ENCODE results near the gene SDK2.
"Not testable (repeated sequence)": the region's sequence is repeated elsewhere in the genome, so short reads cannot be mapped to it uniquely, and the experiment has no call there.

SDK2 gene

DNA sequence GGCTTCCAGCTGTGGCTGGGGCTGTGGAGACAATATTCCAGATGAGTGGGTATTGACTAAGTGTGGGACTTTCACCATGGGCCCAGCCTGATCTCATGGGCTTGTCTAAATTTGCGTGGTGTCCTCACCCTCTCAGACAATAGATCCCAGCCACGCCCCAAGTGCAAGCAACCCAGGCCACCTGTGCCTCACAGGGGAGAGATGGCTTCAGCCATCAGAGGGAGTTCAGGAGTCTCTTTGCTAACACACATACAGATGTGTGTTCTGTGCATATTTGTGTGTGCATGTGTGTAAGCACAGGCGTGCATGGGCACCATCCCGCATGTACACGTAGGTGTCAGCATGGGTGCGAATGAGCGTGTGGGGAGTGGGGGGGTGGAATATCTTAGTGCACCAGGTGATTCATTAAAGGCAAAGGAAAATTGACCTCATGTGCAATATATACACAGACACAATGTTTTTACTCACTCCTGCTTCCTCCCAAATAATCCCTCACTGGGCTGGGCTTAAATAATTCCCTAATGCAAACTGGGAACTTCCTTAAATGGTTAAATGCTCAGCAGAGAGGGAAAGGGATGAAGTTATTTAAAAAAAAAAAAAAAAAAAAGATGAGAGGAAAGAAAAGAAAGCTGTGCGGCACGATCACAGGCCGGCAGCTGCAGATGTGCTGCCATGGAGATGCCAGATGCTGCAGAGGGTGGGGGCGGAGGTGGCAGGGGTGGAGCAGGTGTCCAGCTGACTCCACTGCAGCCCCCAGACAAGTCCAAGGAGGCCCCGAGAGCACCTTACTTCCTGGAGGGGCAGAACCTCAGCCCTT lies 308.4 kb downstream of the SDK2 start:
- TF ChIP-seq, protein P1, sequence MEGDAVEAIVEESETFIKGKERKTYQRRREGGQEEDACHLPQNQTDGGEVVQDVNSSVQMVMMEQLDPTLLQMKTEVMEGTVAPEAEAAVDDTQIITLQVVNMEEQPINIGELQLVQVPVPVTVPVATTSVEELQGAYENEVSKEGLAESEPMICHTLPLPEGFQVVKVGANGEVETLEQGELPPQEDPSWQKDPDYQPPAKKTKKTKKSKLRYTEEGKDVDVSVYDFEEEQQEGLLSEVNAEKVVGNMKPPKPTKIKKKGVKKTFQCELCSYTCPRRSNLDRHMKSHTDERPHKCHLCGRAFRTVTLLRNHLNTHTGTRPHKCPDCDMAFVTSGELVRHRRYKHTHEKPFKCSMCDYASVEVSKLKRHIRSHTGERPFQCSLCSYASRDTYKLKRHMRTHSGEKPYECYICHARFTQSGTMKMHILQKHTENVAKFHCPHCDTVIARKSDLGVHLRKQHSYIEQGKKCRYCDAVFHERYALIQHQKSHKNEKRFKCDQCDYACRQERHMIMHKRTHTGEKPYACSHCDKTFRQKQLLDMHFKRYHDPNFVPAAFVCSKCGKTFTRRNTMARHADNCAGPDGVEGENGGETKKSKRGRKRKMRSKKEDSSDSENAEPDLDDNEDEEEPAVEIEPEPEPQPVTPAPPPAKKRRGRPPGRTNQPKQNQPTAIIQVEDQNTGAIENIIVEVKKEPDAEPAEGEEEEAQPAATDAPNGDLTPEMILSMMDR (IDR thresholded peaks at IDR 0.05; ENCODE audit: low read depth, low read length, poor library complexity, severe bottlenecking), result no peak
- no peak for TF ChIP-seq EZH2phosphoT487 (IDR thresholded peaks at IDR 0.05; ENCODE audit: borderline replicate concordance, low read length)

GRCh38 chr17:73334771-73335513 lies 309.3 kb downstream of the SDK2 start:
- H3K4me3 ChIP-seq (ENCODE audit: low read length), result no peak overlapping the region
- H3F3A ChIP-seq (ENCODE audit: control insufficient read depth, insufficient read depth), result no peaks in the 10 kb centered on the region
- H3K9me3 ChIP-seq (ENCODE audit: control insufficient read depth, insufficient read depth, low read length), result no peaks in the 10 kb centered on the region
- no peak overlapping the region for H3K4me2 ChIP-seq (ENCODE audit: low read length)
- TF ChIP-seq, protein P1 (IDR thresholded peaks at IDR 0.05; ENCODE audit: low read depth, low read length, poor library complexity, severe bottlenecking), result no peak
- TF ChIP-seq EZH2phosphoT487 (IDR thresholded peaks at IDR 0.05; ENCODE audit: borderline replicate concordance, low read length), result no peak
- no peaks in the 10 kb centered on the region for H4K20me1 ChIP-seq (ENCODE audit: control insufficient read depth, insufficient read depth, low read depth, low read length)
- no peaks in the 10 kb centered on the region for H3K27me3 ChIP-seq (ENCODE audit: control insufficient read depth, low read length)
- no peak overlapping the region for H3K27ac ChIP-seq (ENCODE audit: low read depth, low read length)
- H3K9me2 ChIP-seq (replicated peaks; ENCODE audit: control insufficient read depth, low read length), result no peaks in the 10 kb centered on the region
- no peaks in the 10 kb centered on the region for H3K79me2 ChIP-seq (ENCODE audit: control insufficient read depth, low read length)
- no peaks in the 10 kb centered on the region for H3K4me1 ChIP-seq (ENCODE audit: control insufficient read depth, low read length)
- H3K36me3 ChIP-seq (ENCODE audit: control insufficient read depth, low read length), result no peaks in the 10 kb centered on the region

More for the DNA sequence above, 308.4 kb downstream of the SDK2 start:
- no peaks in the 10 kb centered on the region for H3K4me1 ChIP-seq (ENCODE audit: control insufficient read depth, low read length)
- no peaks in the 10 kb centered on the region for H3F3A ChIP-seq (ENCODE audit: control insufficient read depth, insufficient read depth)
- no peak overlapping the region for H3K27ac ChIP-seq (ENCODE audit: low read depth, low read length)
- H4K20me1 ChIP-seq (ENCODE audit: control insufficient read depth, insufficient read depth, low read depth, low read length), result no peaks in the 10 kb centered on the region
- no peak overlapping the region for H3K4me3 ChIP-seq (ENCODE audit: low read length)
- H3K27me3 ChIP-seq (ENCODE audit: control insufficient read depth, low read length), result no peaks in the 10 kb centered on the region
- no peaks in the 10 kb centered on the region for H3K9me3 ChIP-seq (ENCODE audit: control insufficient read depth, insufficient read depth, low read length)
- H3K79me2 ChIP-seq (ENCODE audit: control insufficient read depth, low read length), result no peaks in the 10 kb centered on the region
- no peaks in the 10 kb centered on the region for H3K9me2 ChIP-seq (replicated peaks; ENCODE audit: control insufficient read depth, low read length)
- H3K4me2 ChIP-seq (ENCODE audit: low read length), result no peak overlapping the region
- H3K36me3 ChIP-seq (ENCODE audit: control insufficient read depth, low read length), result no peaks in the 10 kb centered on the region

- H3K9me2 ChIP-seq (replicated peaks; ENCODE audit: control insufficient read depth, low read length); H3K9me3 ChIP-seq (ENCODE audit: control insufficient read depth, insufficient read depth, low read length); H3F3A ChIP-seq (ENCODE audit: control insufficient read depth, insufficient read depth); H4K20me1 ChIP-seq (ENCODE audit: control insufficient read depth, insufficient read depth, low read depth, low read length); H3K4me3 ChIP-seq (ENCODE audit: low read length); H3K79me2 ChIP-seq (ENCODE audit: control insufficient read depth, low read length); H3K4me1 ChIP-seq (ENCODE audit: control insufficient read depth, low read length); H3K27me3 ChIP-seq (ENCODE audit: control insufficient read depth, low read length); H3K36me3 ChIP-seq (ENCODE audit: control insufficient read depth, low read length); H3K27ac ChIP-seq (ENCODE audit: low read depth, low read length); H3K4me2 ChIP-seq (ENCODE audit: low read length): not testable (repeated sequence)
Observed at GRCh38 chr17:73333445-73333844, 310.8 kb downstream of the SDK2 start.

- Histone ChIP-seq H3K9me2 (replicated peaks; ENCODE audit: control insufficient read depth, low read length) (no peaks in the 10 kb centered on the region), H3K9me3 (ENCODE audit: control insufficient read depth, insufficient read depth, low read length) (no peaks in the 10 kb centered on the region), H3K27me3 (ENCODE audit: control insufficient read depth, low read length) (no peaks in the 10 kb centered on the region), H3K36me3 (ENCODE audit: control insufficient read depth, low read length) (no peaks in the 10 kb centered on the region), H3K4me3 (ENCODE audit: low read length) (no peak overlapping the region), H3K27ac (ENCODE audit: low read depth, low read length) (no peak overlapping the region), H4K20me1 (ENCODE audit: control insufficient read depth, insufficient read depth, low read depth, low read length) (no peaks in the 10 kb centered on the region), H3K4me2 (ENCODE audit: low read length) (no peak overlapping the region), H3F3A (ENCODE audit: control insufficient read depth, insufficient read depth) (no peaks in the 10 kb centered on the region), H3K4me1 (ENCODE audit: control insufficient read depth, low read length) (no peaks in the 10 kb centered on the region), H3K79me2 (ENCODE audit: control insufficient read depth, low read length) (no peaks in the 10 kb centered on the region)
- no peak for TF ChIP-seq EZH2phosphoT487 (IDR thresholded peaks at IDR 0.05; ENCODE audit: borderline replicate concordance, low read length)
- TF ChIP-seq, protein P1 (IDR thresholded peaks at IDR 0.05; ENCODE audit: low read depth, low read length, poor library complexity, severe bottlenecking), result no peak
Observed at GRCh38 chr17:73331060-73331459, 313.2 kb downstream of the SDK2 start.

Data from DOHH2 (cell line).